Cardiac fibroblast (primary cell): Measurements from ENCODE around the gene ADAM12.

ENCODE experiments used
- DNase-seq, 2 donors: peaks; one replicate each; pipeline versions ENCODE4 v3.0.0 to v3.0.0-alpha.2; 2010; ENCODE audit warnings: low read depth in 2 of 2
- H3K4me3 ChIP-seq, 2 donors: replicated peaks in 1 of 2; 1 replicate in 1 of 2; 2 replicates in 1 of 2; pipeline ENCODE4 v1.5.1; 2011; ENCODE audit warnings: low read depth in 2 of 2, low read length in 2 of 2, mild to moderate bottlenecking in 2 of 2, moderate library complexity in 1 of 2
- TF ChIP-seq, protein P1 (sequence below): IDR thresholded peaks from one replicate; pipeline ENCODE4 v1.5.1; 2011; ENCODE audit warnings: low read depth, mild to moderate bottlenecking, low read length, inconsistent platforms

ADAM12 gene

DNA sequence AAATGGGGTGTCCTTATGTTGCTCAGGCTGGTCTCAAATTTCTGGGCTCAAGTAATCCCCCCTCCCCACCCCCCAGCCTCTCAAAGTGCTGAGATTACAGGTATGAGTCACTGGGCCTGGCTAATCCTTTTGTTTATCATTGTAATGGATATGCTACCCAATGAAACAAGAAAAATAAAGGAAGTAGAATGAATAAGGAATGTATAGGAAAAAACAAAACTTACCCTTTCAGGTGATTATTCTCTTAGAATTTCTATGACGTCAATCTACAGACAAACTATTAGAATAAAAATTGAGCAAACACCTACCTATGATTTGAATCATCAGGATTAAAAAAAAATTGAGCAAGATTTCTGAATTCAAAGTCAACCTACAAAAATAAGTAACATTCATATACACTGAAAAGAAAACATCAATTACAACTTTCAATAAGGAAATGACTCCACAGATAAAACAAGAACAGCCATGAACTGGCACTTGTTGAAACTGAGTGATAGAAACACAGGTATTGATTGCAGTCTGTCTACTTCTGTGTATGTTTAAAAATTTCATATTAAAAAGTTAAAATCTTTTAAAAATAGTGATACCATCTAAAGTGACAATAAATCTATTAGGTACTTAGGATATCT, 12.2 kb downstream of the ADAM12 start:
- TF ChIP-seq, protein P1, sequence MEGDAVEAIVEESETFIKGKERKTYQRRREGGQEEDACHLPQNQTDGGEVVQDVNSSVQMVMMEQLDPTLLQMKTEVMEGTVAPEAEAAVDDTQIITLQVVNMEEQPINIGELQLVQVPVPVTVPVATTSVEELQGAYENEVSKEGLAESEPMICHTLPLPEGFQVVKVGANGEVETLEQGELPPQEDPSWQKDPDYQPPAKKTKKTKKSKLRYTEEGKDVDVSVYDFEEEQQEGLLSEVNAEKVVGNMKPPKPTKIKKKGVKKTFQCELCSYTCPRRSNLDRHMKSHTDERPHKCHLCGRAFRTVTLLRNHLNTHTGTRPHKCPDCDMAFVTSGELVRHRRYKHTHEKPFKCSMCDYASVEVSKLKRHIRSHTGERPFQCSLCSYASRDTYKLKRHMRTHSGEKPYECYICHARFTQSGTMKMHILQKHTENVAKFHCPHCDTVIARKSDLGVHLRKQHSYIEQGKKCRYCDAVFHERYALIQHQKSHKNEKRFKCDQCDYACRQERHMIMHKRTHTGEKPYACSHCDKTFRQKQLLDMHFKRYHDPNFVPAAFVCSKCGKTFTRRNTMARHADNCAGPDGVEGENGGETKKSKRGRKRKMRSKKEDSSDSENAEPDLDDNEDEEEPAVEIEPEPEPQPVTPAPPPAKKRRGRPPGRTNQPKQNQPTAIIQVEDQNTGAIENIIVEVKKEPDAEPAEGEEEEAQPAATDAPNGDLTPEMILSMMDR, result no peak
- H3K4me3 ChIP-seq, result no peak overlapping the region
- no peak for DNase-seq

DNA sequence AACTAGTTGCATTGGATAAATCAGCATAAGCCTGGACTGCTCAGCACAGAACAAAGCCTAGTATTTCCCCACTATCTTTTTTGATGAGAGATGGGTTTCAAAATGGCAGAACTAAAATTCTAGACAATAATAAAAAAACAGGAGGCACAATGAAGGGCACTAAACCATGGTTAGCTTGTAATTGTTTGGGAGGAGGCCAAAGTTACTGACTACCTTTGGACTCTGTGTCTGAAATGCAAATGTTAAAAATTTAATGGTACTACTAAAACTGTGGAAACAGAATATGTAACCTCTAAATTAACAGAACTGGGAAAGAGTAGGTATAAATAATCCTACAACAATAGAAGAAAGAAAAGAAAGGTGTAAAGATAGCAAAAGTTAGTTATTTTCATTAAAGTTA, 13.0 kb downstream of the ADAM12 start:
- no peak for DNase-seq
- H3K4me3 ChIP-seq, result no peak overlapping the region
- TF ChIP-seq, protein P1, result no peak

DNA sequence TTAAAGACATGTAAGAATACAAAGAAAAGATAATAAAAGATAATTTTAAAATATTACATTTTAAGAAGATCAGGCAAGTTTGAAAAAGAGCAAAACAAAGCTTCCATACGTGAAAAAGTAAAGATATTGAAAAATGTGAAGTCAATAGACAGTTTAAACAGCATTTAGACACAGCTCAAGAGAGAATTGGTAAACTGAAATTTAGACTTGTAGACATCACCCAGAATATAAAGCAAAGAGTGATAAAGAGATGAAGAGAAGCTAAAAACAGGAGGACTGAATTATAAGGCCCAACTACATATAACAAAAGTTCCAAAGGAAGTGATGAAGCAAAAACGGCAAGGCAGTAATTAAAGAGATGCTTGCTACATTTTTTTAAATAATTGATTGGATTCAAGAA, 13.8 kb downstream of the ADAM12 start:
- TF ChIP-seq, protein P1, result no peak
- no peak for DNase-seq
- no peak overlapping the region for H3K4me3 ChIP-seq

DNA sequence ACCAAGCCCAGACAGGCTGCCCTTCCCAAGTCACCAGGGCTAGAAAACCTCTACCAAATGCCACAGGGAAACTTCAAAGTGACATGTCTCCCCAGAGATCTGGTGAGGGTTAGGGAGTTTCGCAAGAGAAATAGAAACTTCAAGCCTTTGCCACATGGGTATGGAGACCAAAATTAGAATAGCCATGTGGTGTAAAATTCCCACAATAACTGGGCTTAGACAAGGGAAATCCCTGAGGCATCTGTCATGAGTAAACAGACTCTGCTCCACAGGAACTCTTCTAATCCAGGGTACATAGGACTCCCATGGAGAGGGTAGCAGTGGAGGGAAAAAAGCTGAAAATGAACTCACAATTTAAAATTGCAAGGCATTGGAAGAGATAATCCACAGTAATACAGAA, 14.3 kb downstream of the ADAM12 start:
- peak; percentile 44 to 48 for DNase-seq
- TF ChIP-seq, protein P1, result no peak
- no peak overlapping the region for H3K4me3 ChIP-seq

DNA sequence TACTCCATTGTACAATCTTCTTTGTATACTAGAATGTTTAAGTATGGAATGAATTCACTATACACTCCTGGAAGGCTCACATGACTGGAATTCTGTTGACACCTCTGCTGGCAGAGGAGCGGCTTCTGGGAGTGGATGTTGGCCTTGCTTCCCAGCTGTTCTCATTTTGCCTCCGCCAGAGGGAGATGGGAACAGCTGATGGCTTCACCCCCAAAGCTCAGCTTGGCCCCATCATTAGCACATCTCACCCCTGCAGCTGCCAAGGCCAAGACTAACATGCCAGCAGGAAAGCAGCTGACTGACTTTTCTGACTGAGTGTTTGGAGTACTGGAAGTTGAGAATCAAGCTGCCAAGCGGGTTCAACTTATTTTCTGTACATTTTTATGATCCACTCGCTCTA, 15.1 kb downstream of the ADAM12 start:
- H3K4me3 ChIP-seq, result no peak overlapping the region
- TF ChIP-seq, protein P1, result no peak
- DNase-seq, result peak in 1 of 2 donors; percentile 77

DNA sequence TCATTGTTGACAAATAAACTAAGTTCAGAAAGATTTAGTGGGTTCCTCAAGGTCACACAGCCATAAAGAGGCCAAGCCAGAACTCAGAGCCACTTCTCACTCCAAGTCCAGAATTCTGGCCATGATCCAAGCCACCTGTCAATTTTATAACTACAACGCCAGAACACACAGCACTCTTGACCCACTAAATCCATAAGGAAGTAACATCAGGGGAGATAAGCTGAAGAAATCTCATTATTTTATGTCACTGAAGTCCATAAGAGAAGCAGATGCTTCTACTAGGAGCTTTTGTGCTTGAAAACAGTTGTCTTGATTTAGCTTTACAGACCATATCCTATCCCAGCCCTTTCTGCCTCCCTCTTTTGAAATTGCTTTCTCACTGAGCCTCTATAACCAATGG, 15.9 kb downstream of the ADAM12 start:
- no peak for DNase-seq
- TF ChIP-seq, protein P1, result no peak

More for the DNA sequence above, 15.9 kb downstream of the ADAM12 start:
- H3K4me3 ChIP-seq, result no peak overlapping the region
